Activated CD8-positive, alpha-beta T cell treated with anti-CD3 and anti-CD28 coated beads, Interleukin-2, amount 10 ng/mL, durations not matched to agents 7 days and 5 days (primary cell): ENCODE measurements around the gene EPN1. TPM values are rescaled to one million over a fixed set of nuclear protein-coding genes. Genes with fewer than 3 reads are reported as not detected.

Experiments
- ATAC-seq: fragments of 150-1000 bp; cut with Tn5 transposase; one replicate; pipeline ENCODE4 v1.10.0; 2021; ENCODE audit warnings: moderate library complexity
- CTCF ChIA-PET: fragments of 350-600 bp; sonication (Branson Sonifier 250); formaldehyde crosslinking; loops from one replicate; lab custom pipeline; 2021; ENCODE audit warnings: antibody characterized with exemption; lab: Charles Lee
- POLR2A ChIA-PET: fragments of 350-600 bp; sonication (Branson Sonifier 250); formaldehyde crosslinking; loops from one replicate; lab custom pipeline; 2021; ENCODE audit warnings: antibody characterized with exemption; lab: Charles Lee
- DNase-seq: peaks from one replicate; pipeline ENCODE4 v3.0.0-alpha.2; 2020
- H3K27ac Mint-ChIP-seq: one replicate; pipeline ENCODE4 v1.8.0; 2021; ENCODE audit warnings: mild to moderate bottlenecking, mixed read lengths
- H3K27me3 Mint-ChIP-seq: one replicate; pipeline ENCODE4 v1.8.0; 2021; ENCODE audit warnings: low read depth, mixed read lengths
- H3K36me3 Mint-ChIP-seq: one replicate; pipeline ENCODE4 v1.8.0; 2021; ENCODE audit warnings: low read depth, mixed read lengths
- H3K4me1 Mint-ChIP-seq: one replicate; pipeline ENCODE4 v1.8.0; 2021; ENCODE audit warnings: low read depth, mixed read lengths
- H3K4me3 Mint-ChIP-seq: one replicate; pipeline ENCODE4 v1.8.0; 2021; ENCODE audit warnings: mild to moderate bottlenecking, mixed read lengths
- H3K9me3 Mint-ChIP-seq: one replicate; pipeline ENCODE4 v1.8.0; 2022; ENCODE audit warnings: mixed read lengths; ENCODE audit not compliant: insufficient read depth
- total RNA-seq, 2 experiments: library from RNA; stranded (reverse); gene quantifications; one replicate each; pipeline ENCODE4 v1.2.3, GENCODE V29; 2021

Gene EPN1
- total RNA-seq, 2 experiments from 2014 or later = 63.6 to 67.0 TPM

GRCh38 chr19:55680339-55681130 is 5.5 kb downstream of the EPN1 start:
- H3K27ac Mint-ChIP-seq = no peak overlapping the region
- no peak for DNase-seq
- ChIA-PET CTCF (no interaction called here), POLR2A (no interaction called here)
- H3K4me3 Mint-ChIP-seq = no peak overlapping the region
- ATAC-seq = no peak
- no peaks in the 10 kb centered on the region for H3K9me3 Mint-ChIP-seq
- peaks cover 47% of the 10 kb centered on the region for H3K36me3 Mint-ChIP-seq
- H3K27me3 Mint-ChIP-seq = no peaks in the 10 kb centered on the region
- H3K4me1 Mint-ChIP-seq = peaks cover 39% of the 10 kb centered on the region

GRCh38 chr19:55681131-55682092 is 6.4 kb downstream of the EPN1 start:
- no peaks in the 10 kb centered on the region for H3K27me3 Mint-ChIP-seq
- H3K4me1 Mint-ChIP-seq = peaks cover 33% of the 10 kb centered on the region
- ATAC-seq (no peak), DNase-seq (no peak)
- ChIA-PET POLR2A (interaction anchor here (0.6 to 0.7 kb wide), 2 partner anchors 93 to 1232 kb away, joined by 3 to 4 read pairs; partner anchors contain the start of gene LENG8), CTCF (interaction anchor here (0.7 to 1.2 kb wide), 2 partner anchors 10 to 27 kb away, joined by 3 to 4 read pairs; partner anchors contain the start of gene U2AF2)
- no peak overlapping the region for H3K4me3 Mint-ChIP-seq
- no peaks in the 10 kb centered on the region for H3K9me3 Mint-ChIP-seq
- H3K27ac Mint-ChIP-seq = no peak overlapping the region
- H3K36me3 Mint-ChIP-seq = peaks cover 52% of the 10 kb centered on the region

GRCh38 chr19:55683449-55684261 is 8.6 kb downstream of the EPN1 start:
- Mint-ChIP-seq H3K4me3 (no peak overlapping the region), H3K27me3 (no peaks in the 10 kb centered on the region), H3K9me3 (no peaks in the 10 kb centered on the region), H3K27ac (no peak overlapping the region), H3K36me3 (peaks cover 34% of the 10 kb centered on the region), H3K4me1 (peaks cover 13% of the 10 kb centered on the region)
- DNase-seq = no peak
- POLR2A ChIA-PET = no interaction called here
- CTCF ChIA-PET = no interaction called here
- ATAC-seq = no peak

GRCh38 chr19:55684946-55685681 is 10.1 kb downstream of the EPN1 start:
- CTCF ChIA-PET = no interaction called here
- Mint-ChIP-seq H3K36me3 (peaks cover 33% of the 10 kb centered on the region), H3K27ac (no peak overlapping the region), H3K4me1 (peaks cover 4% of the 10 kb centered on the region), H3K4me3 (no peak overlapping the region), H3K9me3 (no peaks in the 10 kb centered on the region), H3K27me3 (no peaks in the 10 kb centered on the region)
- ATAC-seq (no peak), DNase-seq (no peak)
- POLR2A ChIA-PET = no interaction called here

- DNase-seq (no peak), ATAC-seq (no peak)
- CTCF ChIA-PET = no interaction called here
- no peaks in the 10 kb centered on the region for H3K9me3 Mint-ChIP-seq
- H3K4me1 Mint-ChIP-seq = peaks cover 4% of the 10 kb centered on the region
- POLR2A ChIA-PET = no interaction called here
- H3K27ac Mint-ChIP-seq = no peak overlapping the region
- no peaks in the 10 kb centered on the region for H3K27me3 Mint-ChIP-seq
- H3K36me3 Mint-ChIP-seq = peaks cover 32% of the 10 kb centered on the region
- H3K4me3 Mint-ChIP-seq = no peak overlapping the region
These were observed 10.8 kb downstream of the EPN1 start for GRCh38 chr19:55685776-55686175.

GRCh38 chr19:55686311-55687050 is 11.5 kb downstream of the EPN1 start:
- DNase-seq = no peak
- Mint-ChIP-seq H3K4me3 (no peak overlapping the region), H3K36me3 (peaks cover 31% of the 10 kb centered on the region), H3K4me1 (peaks cover 4% of the 10 kb centered on the region), H3K9me3 (no peaks in the 10 kb centered on the region), H3K27ac (no peak overlapping the region), H3K27me3 (no peaks in the 10 kb centered on the region)
- no peak for ATAC-seq
- ChIA-PET CTCF (no interaction called here), POLR2A (interaction anchor here (0.7 kb wide), 1 partner anchor 29 kb away, joined by 3 read pairs; no protein-coding TSS in a partner anchor)

- H3K27ac Mint-ChIP-seq = peak overlapping the region; percentile 46
- peaks cover 28% of the 10 kb centered on the region for H3K36me3 Mint-ChIP-seq
- H3K4me1 Mint-ChIP-seq = peaks cover 4% of the 10 kb centered on the region
- no peaks in the 10 kb centered on the region for H3K9me3 Mint-ChIP-seq
- ChIA-PET CTCF (no interaction called here), POLR2A (interaction anchor here (0.7 kb wide), 1 partner anchor 30 kb away, joined by 3 read pairs; no protein-coding TSS in a partner anchor)
- no peaks in the 10 kb centered on the region for H3K27me3 Mint-ChIP-seq
- DNase-seq = no peak
- H3K4me3 Mint-ChIP-seq = no peak overlapping the region
- no peak for ATAC-seq
These were observed 12.5 kb downstream of the EPN1 start for GRCh38 chr19:55687281-55688201.

DNA sequence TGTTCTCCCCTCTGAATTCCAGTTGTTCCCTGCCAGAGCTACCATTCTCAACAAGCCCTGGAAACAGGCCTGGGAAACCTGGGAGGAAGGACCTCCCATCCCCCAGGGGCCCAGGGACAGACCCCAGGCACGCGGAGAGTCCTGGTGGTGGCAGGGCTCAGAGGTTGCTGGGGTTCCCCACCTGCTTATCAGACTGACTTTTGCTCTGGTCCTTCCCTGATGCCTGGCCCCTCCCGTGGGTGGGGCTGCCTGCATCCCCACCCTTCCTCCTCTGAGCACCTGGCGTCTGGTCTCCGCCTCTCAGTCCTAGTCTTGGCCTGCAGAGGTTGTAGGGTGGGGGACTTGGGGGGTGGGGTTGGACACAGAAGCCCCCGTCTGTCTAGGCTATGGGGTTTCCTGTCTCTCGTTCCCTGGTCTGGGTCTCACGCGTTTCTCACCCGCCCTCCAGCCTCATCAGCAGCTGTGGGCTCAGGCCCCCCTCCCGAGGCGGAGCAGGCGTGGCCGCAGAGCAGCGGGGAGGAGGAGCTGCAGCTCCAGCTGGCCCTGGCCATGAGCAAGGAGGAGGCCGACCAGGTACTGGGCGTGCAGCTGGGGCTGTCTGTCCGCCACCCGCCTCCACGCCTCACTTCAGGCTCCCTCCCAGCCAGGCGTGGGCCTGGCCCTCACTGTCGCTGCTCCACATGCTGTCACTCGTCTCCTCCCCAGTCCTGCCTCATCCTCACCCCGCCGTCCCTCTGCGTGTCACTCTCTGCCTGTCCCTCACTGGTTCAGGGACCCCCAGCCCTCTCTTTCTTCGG is 13.6 kb downstream of the EPN1 start:
- CTCF ChIA-PET = no interaction called here
- no peak overlapping the region for H3K4me3 Mint-ChIP-seq
- no peaks in the 10 kb centered on the region for H3K9me3 Mint-ChIP-seq
- POLR2A ChIA-PET = no interaction called here
- peaks cover 4% of the 10 kb centered on the region for H3K4me1 Mint-ChIP-seq
- H3K27me3 Mint-ChIP-seq = no peaks in the 10 kb centered on the region
- H3K36me3 Mint-ChIP-seq = peaks cover 31% of the 10 kb centered on the region
- no peak overlapping the region for H3K27ac Mint-ChIP-seq
- DNase-seq (no peak), ATAC-seq (no peak)

DNA sequence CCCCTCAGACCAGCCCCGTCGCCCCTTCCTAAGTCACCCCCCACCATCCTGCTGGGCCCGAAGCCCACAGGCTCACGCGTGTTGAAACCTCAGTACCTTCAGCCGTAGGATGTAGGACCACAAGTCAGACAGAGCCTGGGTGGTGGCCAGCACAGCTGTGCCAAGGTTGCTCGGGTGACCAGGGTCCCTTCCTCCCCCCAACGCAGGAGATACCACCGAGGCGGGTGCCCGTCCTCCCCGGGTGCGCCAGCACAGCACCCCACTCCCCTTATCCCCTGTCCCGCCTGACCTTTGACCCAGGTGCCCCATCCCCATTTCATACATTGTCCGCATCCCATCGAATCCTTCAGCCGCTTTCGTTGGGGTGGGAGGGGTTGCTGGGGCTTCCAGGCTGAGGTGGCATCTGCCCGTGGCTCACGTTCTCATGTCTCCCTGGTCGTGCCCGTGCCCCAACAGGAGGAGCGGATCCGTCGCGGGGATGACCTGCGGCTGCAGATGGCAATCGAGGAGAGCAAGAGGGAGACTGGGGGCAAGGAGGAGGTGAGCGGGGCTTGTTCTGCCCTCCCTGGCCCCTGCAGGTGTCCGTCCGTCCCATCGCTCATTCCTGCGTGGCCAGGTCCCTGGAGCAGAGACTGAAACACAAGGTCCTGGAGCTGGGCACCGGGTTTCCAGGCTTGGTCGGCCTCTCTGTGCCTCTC is 14.5 kb downstream of the EPN1 start:
- Mint-ChIP-seq H3K4me1 (peaks cover 4% of the 10 kb centered on the region), H3K27me3 (no peaks in the 10 kb centered on the region), H3K36me3 (peaks cover 27% of the 10 kb centered on the region), H3K27ac (no peak overlapping the region), H3K4me3 (no peak overlapping the region), H3K9me3 (no peaks in the 10 kb centered on the region)
- DNase-seq (no peak), ATAC-seq (no peak)
- POLR2A ChIA-PET = no interaction called here
- CTCF ChIA-PET = no interaction called here
